CD4-positive, alpha-beta T cell treated with Interleukin-6 for 4 hours (primary cell): ENCODE data around the gene ZSCAN21.

Experiments
- DNase-seq: peaks from one replicate; pipeline ENCODE4 v3.0.0-alpha.2; 2020; ENCODE audit warnings: mixed read lengths

ZSCAN21 gene

GRCh38 chr7:100101016-100101862 is 51.7 kb downstream of the ZSCAN21 start, which contains the start of the genes AP4M1 and MCM7:
TSS of gene AP4M1 (plus strand) at chr7:100101643. CDS start at chr7:100101715, 72 bp downstream.
TSS of gene MCM7 (minus strand) at chr7:100101397. CDS start at chr7:100101294, 103 bp downstream.
- peak; percentile 95 for DNase-seq

GRCh38 chr7:100102950-100103840 is 53.6 kb downstream of the ZSCAN21 start:
- DNase-seq, result no peak

- no peak for DNase-seq
Measured at GRCh38 chr7:100105534-100105933, 56.0 kb downstream of the ZSCAN21 start.

GRCh38 chr7:100106633-100107032 is 57.1 kb downstream of the ZSCAN21 start:
- no peak for DNase-seq

- no peak for DNase-seq
Measured at GRCh38 chr7:100107125-100107737, 57.7 kb downstream of the ZSCAN21 start.

- no peak for DNase-seq
Measured at GRCh38 chr7:100107890-100108289, 58.3 kb downstream of the ZSCAN21 start.

- DNase-seq, result no peak
Measured at GRCh38 chr7:100109521-100110163, 60.1 kb downstream of the ZSCAN21 start.

GRCh38 chr7:100111156-100111555 is 61.6 kb downstream of the ZSCAN21 start:
- DNase-seq, result no peak

- no peak for DNase-seq
Measured at GRCh38 chr7:100111914-100112313, 62.3 kb downstream of the ZSCAN21 start.
